HEK293T (cell line): ENCODE data around the gene ADAMTS3.

Experiments
- BHLHE40 ChIP-seq: fragments of 450-650 bp; IDR thresholded peaks from 2 replicates; pipeline ENCODE4 v1.6.1; 2016; ENCODE audit warnings: mild to moderate bottlenecking, moderate library complexity, borderline replicate concordance
- ELF4 ChIP-seq: fragments of 450-650 bp; IDR thresholded peaks from 2 replicates; pipeline ENCODE4 v1.6.1; 2017; ENCODE audit warnings: antibody characterized with exemption

- TF ChIP-seq ELF4, result no peak
- no peak for TF ChIP-seq BHLHE40
These were observed 248.6 kb downstream of the ADAMTS3 start for GRCh38 chr4:72320223-72320948.
